ENCODE results near the gene ANGPTL4.
"Not testable (repeated sequence)": the region's sequence is repeated elsewhere in the genome, so short reads cannot be mapped to it uniquely, and the experiment has no call there.

ANGPTL4 gene

DNA sequence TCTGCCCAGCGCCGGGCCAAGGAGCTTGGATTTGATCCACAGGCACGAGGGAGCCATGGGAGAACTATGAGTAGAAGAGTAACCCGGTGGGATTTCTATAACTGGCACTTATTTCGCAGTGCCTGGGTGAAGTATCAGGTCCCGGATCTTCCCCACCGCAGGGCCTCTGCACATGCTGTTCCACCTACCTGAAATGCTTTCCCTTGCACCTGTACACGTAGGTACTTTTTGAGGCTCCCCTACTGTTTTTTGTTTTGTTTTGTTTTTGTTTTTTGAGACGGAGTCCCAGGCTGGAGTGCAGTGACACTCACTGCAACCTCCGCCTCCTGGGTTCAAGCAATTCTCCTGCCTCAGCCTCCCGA lies 20.5 kb upstream of the ANGPTL4 start:
- H3K9me2 ChIP-seq (replicated peaks; ENCODE audit: control insufficient read depth, low read length): no peaks in the 10 kb centered on the region
- no peaks in the 10 kb centered on the region for H3K36me3 ChIP-seq (ENCODE audit: control insufficient read depth, low read length)
- peaks cover 4% of the 10 kb centered on the region; the same call in 1 of the 2 replicates for H3K4me1 ChIP-seq (ENCODE audit: control insufficient read depth, low read length)
- H3K27me3 ChIP-seq (ENCODE audit: control insufficient read depth, low read length): peaks cover 41% of the 10 kb centered on the region
- H4K20me1 ChIP-seq (ENCODE audit: control insufficient read depth, insufficient read depth, low read depth, low read length): no peaks in the 10 kb centered on the region
- no peak for TF ChIP-seq CTCF (IDR thresholded peaks at IDR 0.05; ENCODE audit: low read depth, low read length, poor library complexity, severe bottlenecking)
- no peak for TF ChIP-seq EZH2phosphoT487 (IDR thresholded peaks at IDR 0.05; ENCODE audit: borderline replicate concordance, low read length)
- H3K79me2 ChIP-seq (ENCODE audit: control insufficient read depth, low read length): no peaks in the 10 kb centered on the region
- no peak overlapping the region for H3K27ac ChIP-seq (ENCODE audit: low read depth, low read length)
- 0 out of 2 replicates have a peak overlapping the region, but pooled peaks have one; percentile 24 for H3K4me3 ChIP-seq (ENCODE audit: low read length)
- H3K4me2 ChIP-seq (ENCODE audit: low read length): peak overlapping the region; percentile 37
- no peaks in the 10 kb centered on the region for H3F3A ChIP-seq (ENCODE audit: control insufficient read depth, insufficient read depth)
- H3K9me3 ChIP-seq (ENCODE audit: control insufficient read depth, insufficient read depth, low read length): no peaks in the 10 kb centered on the region

GRCh38 chr19:8349629-8350372 lies 14.2 kb upstream of the ANGPTL4 start:
- not testable (repeated sequence) for H3K79me2 ChIP-seq (ENCODE audit: control insufficient read depth, low read length); H3F3A ChIP-seq (ENCODE audit: control insufficient read depth, insufficient read depth); H3K4me3 ChIP-seq (ENCODE audit: low read length); H3K36me3 ChIP-seq (ENCODE audit: control insufficient read depth, low read length); H3K9me3 ChIP-seq (ENCODE audit: control insufficient read depth, insufficient read depth, low read length); H3K4me2 ChIP-seq (ENCODE audit: low read length); H3K9me2 ChIP-seq (replicated peaks; ENCODE audit: control insufficient read depth, low read length); H3K4me1 ChIP-seq (ENCODE audit: control insufficient read depth, low read length); H3K27ac ChIP-seq (ENCODE audit: low read depth, low read length); H3K27me3 ChIP-seq (ENCODE audit: control insufficient read depth, low read length); H4K20me1 ChIP-seq (ENCODE audit: control insufficient read depth, insufficient read depth, low read depth, low read length)

- no peak for TF ChIP-seq CTCF (IDR thresholded peaks at IDR 0.05; ENCODE audit: low read depth, low read length, poor library complexity, severe bottlenecking)
- TF ChIP-seq EZH2phosphoT487 (IDR thresholded peaks at IDR 0.05; ENCODE audit: borderline replicate concordance, low read length): no peak
- Histone ChIP-seq H3K36me3 (ENCODE audit: control insufficient read depth, low read length) (no peaks in the 10 kb centered on the region), H4K20me1 (ENCODE audit: control insufficient read depth, insufficient read depth, low read depth, low read length) (no peaks in the 10 kb centered on the region), H3K4me3 (ENCODE audit: low read length) (no peak overlapping the region), H3K4me2 (ENCODE audit: low read length) (no peak overlapping the region), H3K4me1 (ENCODE audit: control insufficient read depth, low read length) (no peaks in the 10 kb centered on the region), H3K9me3 (ENCODE audit: control insufficient read depth, insufficient read depth, low read length) (no peaks in the 10 kb centered on the region), H3F3A (ENCODE audit: control insufficient read depth, insufficient read depth) (no peaks in the 10 kb centered on the region), H3K9me2 (replicated peaks; ENCODE audit: control insufficient read depth, low read length) (no peaks in the 10 kb centered on the region), H3K27ac (ENCODE audit: low read depth, low read length) (no peak overlapping the region), H3K79me2 (ENCODE audit: control insufficient read depth, low read length) (no peaks in the 10 kb centered on the region), H3K27me3 (ENCODE audit: control insufficient read depth, low read length) (peaks cover 11% of the 10 kb centered on the region)
Measured at GRCh38 chr19:8352134-8352827, 11.7 kb upstream of the ANGPTL4 start.

DNA sequence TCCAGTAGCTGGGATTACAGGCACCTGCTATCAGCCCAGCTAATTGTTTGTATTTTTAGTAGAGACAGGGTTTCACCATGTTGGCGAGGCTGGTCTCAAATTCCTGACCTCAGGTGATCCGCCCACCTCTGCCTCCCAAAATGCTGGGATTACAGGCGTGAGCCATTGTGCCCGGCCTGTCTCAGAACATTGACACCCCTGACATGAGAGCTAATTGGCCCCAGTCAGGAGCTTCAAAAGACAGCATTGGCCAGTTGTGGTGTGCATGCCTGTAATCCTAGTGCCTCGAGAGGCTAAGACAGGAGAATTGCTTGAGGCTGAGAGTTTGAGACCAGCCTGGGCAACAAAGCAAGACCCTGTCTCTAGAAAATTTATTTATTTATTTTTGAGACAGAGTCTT lies 11.1 kb upstream of the ANGPTL4 start:
- H3K4me3 ChIP-seq (ENCODE audit: low read length); H3K9me3 ChIP-seq (ENCODE audit: control insufficient read depth, insufficient read depth, low read length); H4K20me1 ChIP-seq (ENCODE audit: control insufficient read depth, insufficient read depth, low read depth, low read length); H3K79me2 ChIP-seq (ENCODE audit: control insufficient read depth, low read length); H3F3A ChIP-seq (ENCODE audit: control insufficient read depth, insufficient read depth); H3K4me2 ChIP-seq (ENCODE audit: low read length); H3K27ac ChIP-seq (ENCODE audit: low read depth, low read length); H3K4me1 ChIP-seq (ENCODE audit: control insufficient read depth, low read length); H3K36me3 ChIP-seq (ENCODE audit: control insufficient read depth, low read length); H3K9me2 ChIP-seq (replicated peaks; ENCODE audit: control insufficient read depth, low read length): not testable (repeated sequence)
- peaks cover 11% of the 10 kb centered on the region for H3K27me3 ChIP-seq (ENCODE audit: control insufficient read depth, low read length)

All from DOHH2 (cell line).